Fibroblast of gingiva (primary cell): Measurements from ENCODE around the gene ORAI3.
A peak's percentile ranks its signal among the peaks of the same experiment; 100 is the strongest.

Source experiments
- DNase-seq: peaks from one replicate; pipeline ENCODE4 v3.0.0-alpha.2; 2011; ENCODE audit warnings: low read depth

The ORAI3 gene

DNA sequence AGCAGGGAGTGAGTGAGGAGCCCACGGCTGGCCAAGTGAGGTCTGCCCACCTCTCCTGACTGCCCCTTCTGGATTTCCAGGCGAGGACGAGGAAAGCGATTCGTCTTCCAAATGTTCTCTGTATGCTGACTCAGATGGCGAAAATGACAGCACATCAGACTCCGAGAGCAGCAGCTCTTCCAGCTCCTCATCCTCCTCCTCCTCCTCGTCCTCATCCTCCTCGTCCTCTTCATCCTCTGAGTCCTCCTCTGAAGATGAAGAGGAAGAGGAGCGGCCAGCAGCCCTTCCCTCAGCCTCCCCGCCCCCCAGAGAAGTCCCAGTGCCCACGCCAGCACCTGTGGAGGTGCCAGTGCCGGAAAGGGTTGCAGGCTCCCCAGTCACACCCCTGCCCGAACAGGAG, 22.4 kb downstream of the ORAI3 start:
- no peak for DNase-seq

- no peak for DNase-seq
Observed at GRCh38 chr16:30972872-30973271, 24.0 kb downstream of the ORAI3 start.

DNA sequence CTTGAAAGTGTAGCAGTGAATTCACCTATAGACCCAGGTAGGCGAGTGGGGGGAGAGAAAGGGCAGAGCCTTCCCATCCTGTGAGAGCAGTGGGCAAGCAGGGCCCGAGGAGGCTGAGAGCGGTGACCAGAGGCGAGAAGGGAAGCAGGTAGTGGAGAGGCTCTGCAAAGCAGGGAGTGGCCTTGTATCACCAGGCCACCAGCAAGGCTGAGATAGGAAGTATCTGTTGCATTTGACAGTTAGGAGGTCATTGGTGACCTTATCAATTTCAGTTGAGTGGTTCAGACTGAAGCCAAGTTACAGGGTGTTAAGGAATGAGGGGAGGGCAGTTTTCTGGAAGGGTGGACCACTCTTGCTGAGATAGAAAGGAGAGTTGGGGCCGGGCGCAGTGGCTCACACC, 25.5 kb downstream of the ORAI3 start:
- DNase-seq, result no peak

GRCh38 chr16:30976486-30976885, 27.6 kb downstream of the ORAI3 start:
- DNase-seq, result no peak

DNA sequence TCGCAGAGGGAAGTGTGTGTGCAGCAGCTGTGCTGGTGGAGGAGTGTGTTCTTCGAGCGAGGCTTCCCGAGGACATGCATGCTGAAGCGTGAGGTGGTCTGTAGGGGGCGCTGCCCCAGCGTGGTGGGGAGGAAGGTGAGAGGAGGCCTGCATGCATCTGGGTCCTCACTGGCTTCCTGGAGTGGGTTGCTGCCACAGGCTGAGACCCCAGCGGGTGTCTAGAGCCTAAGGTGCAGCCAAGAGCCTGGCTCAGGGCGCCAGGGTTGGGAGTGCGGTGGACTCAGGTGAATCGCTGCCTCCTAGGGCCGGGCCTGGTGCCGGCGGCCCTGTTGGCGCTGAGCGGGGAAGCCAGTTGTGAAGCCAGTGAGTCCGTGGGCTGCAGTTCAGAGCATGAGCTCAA, 28.6 kb downstream of the ORAI3 start:
- no peak for DNase-seq

DNA sequence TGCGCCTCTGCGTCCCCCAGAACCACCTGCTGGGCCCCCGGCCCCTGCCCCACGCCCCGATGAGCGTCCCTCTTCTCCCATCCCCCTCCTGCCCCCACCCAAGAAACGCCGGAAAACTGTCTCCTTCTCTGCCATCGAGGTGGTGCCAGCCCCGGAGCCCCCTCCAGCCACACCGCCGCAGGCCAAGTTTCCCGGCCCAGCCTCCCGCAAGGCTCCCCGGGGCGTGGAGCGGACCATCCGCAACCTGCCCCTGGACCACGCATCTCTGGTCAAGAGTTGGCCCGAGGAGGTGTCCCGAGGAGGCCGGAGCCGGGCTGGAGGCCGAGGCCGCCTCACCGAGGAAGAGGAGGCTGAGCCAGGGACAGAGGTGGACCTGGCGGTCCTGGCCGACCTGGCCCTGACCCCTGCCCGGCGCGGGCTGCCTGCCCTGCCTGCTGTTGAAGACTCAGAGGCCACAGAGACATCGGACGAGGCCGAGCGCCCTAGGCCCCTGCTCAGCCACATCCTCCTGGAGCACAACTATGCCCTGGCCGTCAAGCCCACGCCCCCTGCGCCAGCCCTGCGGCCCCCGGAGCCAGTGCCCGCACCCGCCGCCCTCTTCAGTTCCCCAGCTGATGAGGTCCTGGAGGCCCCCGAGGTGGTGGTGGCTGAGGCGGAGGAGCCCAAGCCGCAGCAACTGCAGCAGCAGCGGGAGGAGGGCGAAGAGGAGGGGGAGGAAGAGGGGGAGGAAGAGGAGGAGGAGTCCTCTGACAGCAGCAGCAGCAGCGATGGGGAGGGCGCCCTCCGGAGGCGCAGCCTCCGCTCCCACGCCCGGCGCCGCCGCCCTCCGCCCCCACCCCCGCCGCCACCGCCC, 30.5 kb downstream of the ORAI3 start:
- DNase-seq, result no peak

DNA sequence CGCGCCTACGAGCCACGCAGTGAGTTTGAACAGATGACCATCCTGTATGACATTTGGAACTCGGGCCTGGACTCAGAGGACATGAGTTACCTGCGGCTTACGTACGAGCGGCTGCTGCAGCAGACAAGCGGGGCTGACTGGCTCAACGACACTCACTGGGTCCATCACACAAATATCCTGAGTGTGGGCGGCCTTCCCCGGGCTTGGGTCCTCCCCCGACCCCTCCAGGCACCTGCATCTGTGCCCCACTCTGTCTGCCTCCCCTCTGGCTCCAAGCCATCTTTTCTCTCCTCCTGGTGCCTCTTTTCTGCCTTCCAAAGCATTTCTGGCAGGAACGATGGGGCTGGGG, 31.1 kb downstream of the ORAI3 start:
- DNase-seq, result no peak

DNA sequence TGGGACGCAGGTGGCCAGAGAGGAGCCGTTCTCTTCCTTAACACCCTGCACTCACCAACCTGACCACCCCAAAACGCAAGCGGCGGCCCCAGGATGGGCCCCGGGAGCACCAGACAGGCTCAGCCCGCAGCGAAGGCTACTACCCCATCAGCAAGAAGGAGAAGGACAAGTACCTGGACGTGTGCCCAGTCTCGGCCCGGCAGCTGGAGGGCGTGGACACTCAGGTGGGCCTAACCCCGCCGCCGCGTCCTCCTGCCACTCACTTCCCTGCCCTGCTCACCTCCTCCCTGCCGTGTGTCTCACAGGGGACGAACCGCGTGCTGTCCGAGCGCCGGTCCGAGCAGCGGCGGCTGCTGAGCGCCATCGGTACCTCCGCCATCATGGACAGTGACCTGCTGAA, 31.6 kb downstream of the ORAI3 start:
- DNase-seq, result no peak

GRCh38 chr16:30980959-30981358, 32.1 kb downstream of the ORAI3 start:
- no peak for DNase-seq

- DNase-seq, result peak; percentile 35
Observed at GRCh38 chr16:30982548-30983288, 33.9 kb downstream of the ORAI3 start.

- DNase-seq, result no peak
Observed at GRCh38 chr16:30983289-30983889, 34.5 kb downstream of the ORAI3 start.

DNA sequence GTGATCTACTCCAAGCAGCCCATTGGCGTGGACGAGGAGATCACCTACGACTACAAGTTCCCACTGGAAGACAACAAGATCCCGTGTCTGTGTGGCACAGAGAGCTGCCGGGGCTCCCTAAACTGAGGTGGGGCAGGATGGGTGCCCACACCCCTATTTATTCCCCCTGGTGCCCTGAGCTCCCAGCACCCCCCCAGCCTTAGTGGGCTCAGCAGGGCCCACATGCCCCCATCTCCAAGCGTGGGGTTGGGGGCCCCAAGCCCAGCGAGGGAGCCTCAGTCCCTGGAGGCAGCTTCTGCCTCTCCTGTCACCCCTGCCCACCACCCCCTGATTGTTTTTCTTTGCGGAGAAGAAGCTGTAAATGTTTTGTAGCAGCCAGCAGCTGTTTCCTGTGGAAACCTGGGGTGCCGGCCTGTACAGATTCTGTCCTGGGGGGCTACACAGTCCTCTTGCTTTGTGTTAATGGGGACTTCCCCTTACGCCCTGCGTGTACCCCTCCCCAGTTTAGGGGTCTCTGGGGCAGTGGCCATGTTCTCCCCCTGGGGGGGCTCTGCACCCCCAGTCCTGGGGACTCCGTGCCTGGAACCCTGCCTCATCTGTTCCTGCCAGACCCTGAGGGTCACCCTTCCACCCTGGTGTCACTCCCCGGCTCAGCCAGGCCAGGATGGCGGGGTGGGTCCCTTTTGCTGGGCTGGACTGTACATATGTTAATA, 35.2 kb downstream of the ORAI3 start:
- DNase-seq, result no peak

- DNase-seq, result peak; percentile 66
Observed at GRCh38 chr16:30984669-30985400, 36.0 kb downstream of the ORAI3 start, which contains the start of gene HSD3B7. Gene HSD3B7 (plus strand): TSS chr16:30985207. CDS start chr16:30985659, 452 bp downstream.

DNA sequence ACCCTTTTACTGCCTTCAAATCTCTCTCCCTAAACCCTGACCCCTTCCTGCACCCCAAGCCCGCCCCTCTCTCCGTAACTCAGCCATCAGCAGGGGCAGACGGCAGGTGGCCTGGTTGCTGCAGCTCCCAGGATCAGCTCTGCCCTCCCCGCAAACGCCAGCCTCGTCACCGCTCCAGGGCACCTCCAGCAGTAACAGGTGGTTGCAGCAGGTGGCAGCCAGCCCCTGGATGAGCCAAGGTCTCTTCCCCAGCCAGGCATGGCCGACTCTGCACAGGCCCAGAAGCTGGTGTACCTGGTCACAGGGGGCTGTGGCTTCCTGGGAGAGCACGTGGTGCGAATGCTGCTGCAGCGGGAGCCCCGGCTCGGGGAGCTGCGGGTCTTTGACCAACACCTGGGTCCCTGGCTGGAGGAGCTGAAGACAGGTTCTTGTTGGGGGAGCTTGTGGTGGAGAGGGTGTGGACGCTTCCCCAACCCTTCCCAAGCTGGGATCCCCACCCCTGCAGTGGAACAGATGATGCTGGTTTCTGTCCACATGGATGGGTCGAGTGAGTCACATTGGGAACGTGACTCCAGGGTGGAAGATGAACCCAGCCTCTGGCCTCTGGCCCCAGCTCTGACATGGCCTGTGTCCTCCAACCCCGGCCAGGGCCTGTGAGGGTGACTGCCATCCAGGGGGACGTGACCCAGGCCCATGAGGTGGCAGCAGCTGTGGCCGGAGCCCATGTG, 36.7 kb downstream of the ORAI3 start:
- DNase-seq, result peak; percentile 20

GRCh38 chr16:30986129-30986991, 37.5 kb downstream of the ORAI3 start:
- DNase-seq, result no peak

DNA sequence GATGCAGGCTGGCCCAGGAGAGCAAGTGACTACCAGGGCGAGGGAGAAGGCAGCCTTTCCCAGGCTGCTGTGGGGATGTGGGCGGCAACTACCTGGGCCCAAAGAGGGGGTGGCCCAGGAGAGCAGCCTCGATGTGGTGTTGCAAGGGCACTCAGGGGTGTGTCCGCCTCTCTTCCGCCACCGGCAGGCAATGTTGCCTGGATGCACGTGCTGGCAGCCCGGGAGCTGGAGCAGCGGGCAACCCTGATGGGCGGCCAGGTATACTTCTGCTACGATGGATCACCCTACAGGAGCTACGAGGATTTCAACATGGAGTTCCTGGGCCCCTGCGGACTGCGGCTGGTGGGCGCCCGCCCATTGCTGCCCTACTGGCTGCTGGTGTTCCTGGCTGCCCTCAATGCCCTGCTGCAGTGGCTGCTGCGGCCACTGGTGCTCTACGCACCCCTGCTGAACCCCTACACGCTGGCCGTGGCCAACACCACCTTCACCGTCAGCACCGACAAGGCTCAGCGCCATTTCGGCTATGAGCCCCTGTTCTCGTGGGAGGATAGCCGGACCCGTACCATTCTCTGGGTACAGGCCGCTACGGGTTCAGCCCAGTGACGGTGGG, 38.8 kb downstream of the ORAI3 start:
- no peak for DNase-seq

DNA sequence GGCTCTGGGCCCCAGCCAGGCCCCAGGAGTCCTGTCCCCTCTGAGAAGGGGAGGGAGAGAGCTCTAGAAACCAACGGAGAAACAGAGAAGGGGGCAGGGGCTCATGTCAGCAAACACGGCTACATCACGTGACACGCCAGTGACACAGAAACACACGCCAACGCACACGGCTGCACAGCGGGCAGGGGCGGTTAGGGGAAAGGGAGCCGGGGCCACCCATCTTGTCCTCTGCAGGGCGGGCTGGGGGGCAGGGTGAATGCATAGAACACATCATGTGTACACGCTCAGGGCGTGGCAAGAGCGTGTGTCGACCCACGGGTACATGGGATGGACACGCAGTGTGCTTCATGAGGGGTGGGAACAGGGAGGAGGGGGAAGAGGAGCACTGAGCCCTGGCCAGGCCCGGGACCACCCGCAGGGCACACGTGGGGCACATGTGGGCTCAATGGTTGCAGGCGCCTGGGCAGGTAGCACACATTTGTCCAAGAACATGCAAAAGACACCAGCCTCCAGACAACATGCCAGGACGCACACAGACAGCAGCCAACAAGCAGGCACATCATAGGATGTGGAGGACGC, 40.7 kb downstream of the ORAI3 start:
- no peak for DNase-seq

DNA sequence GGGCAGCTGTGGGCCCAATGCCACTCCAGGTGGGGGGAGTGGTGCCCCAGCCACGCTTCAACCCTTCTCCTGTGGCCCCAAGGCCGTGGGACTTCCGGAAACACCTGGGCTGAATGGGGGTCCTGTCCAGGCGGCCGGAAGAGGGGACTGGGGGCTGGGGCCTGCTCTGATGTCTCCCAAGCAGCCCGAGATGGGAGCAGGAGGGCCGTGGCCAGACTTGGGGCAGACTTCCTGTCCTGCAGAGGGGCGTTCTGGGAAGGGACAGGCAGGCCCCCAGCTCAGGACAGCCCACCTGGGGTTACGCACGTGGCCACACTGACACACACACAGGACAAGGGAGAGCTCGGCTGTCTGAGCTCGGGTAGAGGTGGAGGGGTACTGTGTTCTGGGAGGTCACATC, 41.2 kb downstream of the ORAI3 start:
- DNase-seq, result no peak

- DNase-seq, result no peak
Observed at GRCh38 chr16:30991052-30991451, 42.2 kb downstream of the ORAI3 start.
